ENCODE data around the gene NRIP3. TPM values are rescaled to one million over a fixed set of nuclear protein-coding genes. Genes with fewer than 3 reads are reported as not detected.

The NRIP3 gene
- total and polyA plus RNA-seq, 5 donors from 2014 or later: 0.38 to 3.4 (median 0.63) TPM; not detected in 1

- DNase-seq (no peak), ATAC-seq (ENCODE audit: low read depth in 2 of 2) (no peak)
- Histone ChIP-seq H3K4me1 (ENCODE audit: control insufficient read depth, insufficient read depth, low read length, poor library complexity, severe bottlenecking) (no peaks in the 10 kb centered on the region), H3K27me3 (ENCODE audit: control insufficient read depth, insufficient read depth, low read length) (peaks cover 6% of the 10 kb centered on the region), H3K36me3 (ENCODE audit: control insufficient read depth, insufficient read depth, low read length) (no peaks in the 10 kb centered on the region), H3K9me3 (ENCODE audit: control insufficient read depth in 2 of 2, low read length in 2 of 2) (no peaks in the 10 kb centered on the region), H3K4me3 (ENCODE audit: low read depth, low read length) (no peak overlapping the region), H3K27ac (ENCODE audit: insufficient read depth, low read length, poor library complexity, severe bottlenecking) (no peak overlapping the region)
- H3K27ac Mint-ChIP-seq: no peak overlapping the region
- peaks cover 15% of the 10 kb centered on the region for H3K27me3 Mint-ChIP-seq
- H3K36me3 Mint-ChIP-seq: no peaks in the 10 kb centered on the region
- no peaks in the 10 kb centered on the region for H3K4me1 Mint-ChIP-seq
- no peak overlapping the region for H3K4me3 Mint-ChIP-seq
- H3K9me3 Mint-ChIP-seq: no peaks in the 10 kb centered on the region
These were observed 36.1 kb upstream of the NRIP3 start for GRCh38 chr11:9039863-9040262.

- Histone ChIP-seq H3K4me1 (ENCODE audit: control insufficient read depth, insufficient read depth, low read length, poor library complexity, severe bottlenecking) (no peaks in the 10 kb centered on the region), H3K36me3 (ENCODE audit: control insufficient read depth, insufficient read depth, low read length) (no peaks in the 10 kb centered on the region), H3K4me3 (ENCODE audit: low read depth, low read length) (no peak overlapping the region), H3K27me3 (ENCODE audit: control insufficient read depth, insufficient read depth, low read length) (peaks cover 6% of the 10 kb centered on the region), H3K27ac (ENCODE audit: insufficient read depth, low read length, poor library complexity, severe bottlenecking) (no peak overlapping the region), H3K9me3 (ENCODE audit: control insufficient read depth in 2 of 2, low read length in 2 of 2) (no peaks in the 10 kb centered on the region)
- H3K4me1 Mint-ChIP-seq: no peaks in the 10 kb centered on the region
- no peak overlapping the region for H3K4me3 Mint-ChIP-seq
- no peaks in the 10 kb centered on the region for H3K9me3 Mint-ChIP-seq
- peaks cover 10% of the 10 kb centered on the region for H3K27me3 Mint-ChIP-seq
- DNase-seq (no peak), ATAC-seq (ENCODE audit: low read depth in 2 of 2) (no peak)
- no peaks in the 10 kb centered on the region for H3K36me3 Mint-ChIP-seq
- H3K27ac Mint-ChIP-seq: no peak overlapping the region
These were observed 35.4 kb upstream of the NRIP3 start for GRCh38 chr11:9039198-9039597.

- Mint-ChIP-seq H3K36me3 (no peaks in the 10 kb centered on the region), H3K4me3 (no peak overlapping the region), H3K27me3 (peaks cover 14% of the 10 kb centered on the region), H3K4me1 (no peaks in the 10 kb centered on the region), H3K9me3 (peaks cover 0 to 2% (median 0%) of the 10 kb centered on the region in 7 donors), H3K27ac (no peak overlapping the region)
- H3K27ac ChIP-seq (ENCODE audit: insufficient read depth, low read length, poor library complexity, severe bottlenecking): no peak overlapping the region
- H3K27me3 ChIP-seq (ENCODE audit: control insufficient read depth, insufficient read depth, low read length): peaks cover 5% of the 10 kb centered on the region
- no peaks in the 10 kb centered on the region for H3K36me3 ChIP-seq (ENCODE audit: control insufficient read depth, insufficient read depth, low read length)
- DNase-seq (no peak), ATAC-seq (ENCODE audit: low read depth in 2 of 2) (no peak)
- H3K9me3 ChIP-seq (ENCODE audit: control insufficient read depth in 2 of 2, low read length in 2 of 2): no peaks in the 10 kb centered on the region
- H3K4me1 ChIP-seq (ENCODE audit: control insufficient read depth, insufficient read depth, low read length, poor library complexity, severe bottlenecking): no peaks in the 10 kb centered on the region
- H3K4me3 ChIP-seq (ENCODE audit: low read depth, low read length): no peak overlapping the region
These were observed 34.7 kb upstream of the NRIP3 start for GRCh38 chr11:9038541-9038940.

GRCh38 chr11:9037963-9038362 lies 34.2 kb upstream of the NRIP3 start:
- peaks cover 4% of the 10 kb centered on the region for H3K27me3 ChIP-seq (ENCODE audit: control insufficient read depth, insufficient read depth, low read length)
- Mint-ChIP-seq H3K27me3 (peaks cover 14% of the 10 kb centered on the region), H3K4me1 (no peaks in the 10 kb centered on the region), H3K4me3 (no peak overlapping the region), H3K36me3 (no peaks in the 10 kb centered on the region), H3K27ac (no peak overlapping the region), H3K9me3 (peaks cover 0 to 2% (median 0%) of the 10 kb centered on the region in 7 donors)
- H3K4me1 ChIP-seq (ENCODE audit: control insufficient read depth, insufficient read depth, low read length, poor library complexity, severe bottlenecking): no peaks in the 10 kb centered on the region
- no peaks in the 10 kb centered on the region for H3K9me3 ChIP-seq (ENCODE audit: control insufficient read depth in 2 of 2, low read length in 2 of 2)
- H3K36me3 ChIP-seq (ENCODE audit: control insufficient read depth, insufficient read depth, low read length): no peaks in the 10 kb centered on the region
- ATAC-seq (ENCODE audit: low read depth in 2 of 2) (no peak), DNase-seq (no peak)
- no peak overlapping the region for H3K27ac ChIP-seq (ENCODE audit: insufficient read depth, low read length, poor library complexity, severe bottlenecking)
- no peak overlapping the region for H3K4me3 ChIP-seq (ENCODE audit: low read depth, low read length)

- Histone ChIP-seq H3K36me3 (ENCODE audit: control insufficient read depth, insufficient read depth, low read length) (no peaks in the 10 kb centered on the region), H3K9me3 (ENCODE audit: control insufficient read depth in 2 of 2, low read length in 2 of 2) (no peaks in the 10 kb centered on the region), H3K27me3 (ENCODE audit: control insufficient read depth, insufficient read depth, low read length) (peaks cover 4% of the 10 kb centered on the region), H3K4me3 (ENCODE audit: low read depth, low read length) (no peak overlapping the region), H3K4me1 (ENCODE audit: control insufficient read depth, insufficient read depth, low read length, poor library complexity, severe bottlenecking) (no peaks in the 10 kb centered on the region), H3K27ac (ENCODE audit: insufficient read depth, low read length, poor library complexity, severe bottlenecking) (no peak overlapping the region)
- Mint-ChIP-seq H3K27me3 (peaks cover 14% of the 10 kb centered on the region), H3K4me3 (no peak overlapping the region), H3K36me3 (no peaks in the 10 kb centered on the region), H3K4me1 (no peaks in the 10 kb centered on the region), H3K27ac (no peak overlapping the region), H3K9me3 (peaks cover 0 to 2% (median 0%) of the 10 kb centered on the region in 7 donors)
- DNase-seq (no peak), ATAC-seq (ENCODE audit: low read depth in 2 of 2) (no peak)
These were observed 33.4 kb upstream of the NRIP3 start for GRCh38 chr11:9037046-9037780.

- H3K36me3 Mint-ChIP-seq: no peaks in the 10 kb centered on the region
- Histone ChIP-seq H3K9me3 (ENCODE audit: control insufficient read depth in 2 of 2, low read length in 2 of 2) (no peaks in the 10 kb centered on the region), H3K27ac (ENCODE audit: insufficient read depth, low read length, poor library complexity, severe bottlenecking) (no peak overlapping the region), H3K4me1 (ENCODE audit: control insufficient read depth, insufficient read depth, low read length, poor library complexity, severe bottlenecking) (no peaks in the 10 kb centered on the region), H3K4me3 (ENCODE audit: low read depth, low read length) (no peak overlapping the region), H3K36me3 (ENCODE audit: control insufficient read depth, insufficient read depth, low read length) (no peaks in the 10 kb centered on the region), H3K27me3 (ENCODE audit: control insufficient read depth, insufficient read depth, low read length) (no peaks in the 10 kb centered on the region)
- no peak overlapping the region for H3K27ac Mint-ChIP-seq
- no peaks in the 10 kb centered on the region for H3K4me1 Mint-ChIP-seq
- DNase-seq (no peak), ATAC-seq (ENCODE audit: low read depth in 2 of 2) (no peak)
- H3K9me3 Mint-ChIP-seq: peaks cover 0 to 2% (median 0%) of the 10 kb centered on the region in 7 donors
- no peak overlapping the region for H3K4me3 Mint-ChIP-seq
- H3K27me3 Mint-ChIP-seq: peaks cover 14% of the 10 kb centered on the region
These were observed 26.8 kb upstream of the NRIP3 start for GRCh38 chr11:9030601-9031000.

GRCh38 chr11:9029422-9029821 lies 25.6 kb upstream of the NRIP3 start:
- ATAC-seq (ENCODE audit: low read depth in 2 of 2) (no peak), DNase-seq (no peak)
- H3K9me3 Mint-ChIP-seq: peaks cover 0 to 2% (median 0%) of the 10 kb centered on the region in 7 donors
- no peak overlapping the region for H3K27ac ChIP-seq (ENCODE audit: insufficient read depth, low read length, poor library complexity, severe bottlenecking)
- H3K4me3 ChIP-seq (ENCODE audit: low read depth, low read length): no peak overlapping the region
- H3K27me3 Mint-ChIP-seq: peaks cover 20% of the 10 kb centered on the region
- no peaks in the 10 kb centered on the region for H3K9me3 ChIP-seq (ENCODE audit: control insufficient read depth in 2 of 2, low read length in 2 of 2)
- no peak overlapping the region for H3K27ac Mint-ChIP-seq
- no peaks in the 10 kb centered on the region for H3K4me1 ChIP-seq (ENCODE audit: control insufficient read depth, insufficient read depth, low read length, poor library complexity, severe bottlenecking)
- peaks cover 2% of the 10 kb centered on the region for H3K27me3 ChIP-seq (ENCODE audit: control insufficient read depth, insufficient read depth, low read length)
- H3K36me3 ChIP-seq (ENCODE audit: control insufficient read depth, insufficient read depth, low read length): no peaks in the 10 kb centered on the region
- no peaks in the 10 kb centered on the region for H3K4me1 Mint-ChIP-seq
- H3K4me3 Mint-ChIP-seq: no peak overlapping the region
- H3K36me3 Mint-ChIP-seq: no peaks in the 10 kb centered on the region

GRCh38 chr11:9028581-9028980 lies 24.8 kb upstream of the NRIP3 start:
- ATAC-seq (ENCODE audit: low read depth in 2 of 2) (no peak), DNase-seq (no peak)
- Mint-ChIP-seq H3K9me3 (peaks cover 0 to 2% (median 0%) of the 10 kb centered on the region in 7 donors), H3K36me3 (no peaks in the 10 kb centered on the region), H3K27ac (no peak overlapping the region), H3K4me3 (no peak overlapping the region), H3K4me1 (no peaks in the 10 kb centered on the region), H3K27me3 (peaks cover 17% of the 10 kb centered on the region)
- no peaks in the 10 kb centered on the region for H3K36me3 ChIP-seq (ENCODE audit: control insufficient read depth, insufficient read depth, low read length)
- no peaks in the 10 kb centered on the region for H3K9me3 ChIP-seq (ENCODE audit: control insufficient read depth in 2 of 2, low read length in 2 of 2)
- H3K4me3 ChIP-seq (ENCODE audit: low read depth, low read length): no peak overlapping the region
- H3K27ac ChIP-seq (ENCODE audit: insufficient read depth, low read length, poor library complexity, severe bottlenecking): no peak overlapping the region
- no peaks in the 10 kb centered on the region for H3K4me1 ChIP-seq (ENCODE audit: control insufficient read depth, insufficient read depth, low read length, poor library complexity, severe bottlenecking)
- H3K27me3 ChIP-seq (ENCODE audit: control insufficient read depth, insufficient read depth, low read length): peaks cover 2% of the 10 kb centered on the region
